ENCODE measurements around the gene CLEC18C. TPM values are rescaled to one million over a fixed set of nuclear protein-coding genes. Genes with fewer than 3 reads are reported as not detected.

The CLEC18C gene
- total RNA-seq, result 0.19 and 0.28 TPM in 2 replicates

DNA sequence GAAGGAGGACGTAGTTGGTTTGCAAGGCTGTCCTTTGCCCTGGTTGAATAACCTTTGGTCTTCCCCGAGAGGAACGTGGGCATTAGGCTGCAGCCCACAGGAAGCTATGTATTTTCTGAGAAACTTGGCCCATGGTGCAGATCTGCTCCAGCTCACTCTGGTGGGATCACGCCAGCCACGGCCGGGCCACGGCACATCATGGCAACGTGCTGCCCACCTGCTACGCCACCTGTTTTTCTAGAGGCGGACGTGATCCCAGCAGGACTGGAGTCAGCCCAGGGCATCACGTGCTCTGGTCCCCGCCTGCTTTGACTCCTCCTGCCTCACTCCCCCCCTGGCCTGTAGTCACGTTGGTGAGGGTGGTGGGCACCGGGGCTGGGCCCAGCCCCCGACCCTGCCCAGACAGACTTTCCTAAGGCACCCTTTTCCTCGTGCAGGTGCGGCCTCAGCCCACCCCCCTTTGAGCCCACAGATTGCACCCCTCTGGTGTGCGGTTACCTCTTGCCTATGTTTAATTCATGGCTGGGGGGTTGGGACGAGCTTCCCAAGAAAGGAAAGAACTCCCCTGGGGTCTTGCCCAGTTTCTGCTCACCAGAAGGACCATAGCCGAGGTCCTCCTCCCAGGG is at the start of gene CLEC18C:
Gene CLEC18C, plus strand, starts transcription at position 576 of the 626 bp plus-strand sequence. CDS start 492 bp downstream, outside the sequence.

Other genes starting within 250 kb of the CLEC18C start
- under 0.01 and 0.19 TPM in 2 replicates for gene CLEC18A, start 222.5 kb upstream of the CLEC18C start, total RNA-seq
- gene PDPR, start 59.5 kb upstream of the CLEC18C start, total RNA-seq, result 10.7 and 11.6 TPM in 2 replicates
- 27.3 and 46.0 TPM in 2 replicates for gene EXOSC6, start 78.2 kb downstream of the CLEC18C start, total RNA-seq
- 163 and 239 TPM in 2 replicates for gene AARS1, start 115.7 kb downstream of the CLEC18C start, total RNA-seq
- gene DDX19B, start 125.4 kb downstream of the CLEC18C start, total RNA-seq, result 18.0 and 22.2 TPM in 2 replicates
- 43.4 and 45.2 TPM in 2 replicates for gene DDX19A, start 173.1 kb downstream of the CLEC18C start, total RNA-seq